ENCODE measurements around the gene FAM53B.

The FAM53B gene

DNA sequence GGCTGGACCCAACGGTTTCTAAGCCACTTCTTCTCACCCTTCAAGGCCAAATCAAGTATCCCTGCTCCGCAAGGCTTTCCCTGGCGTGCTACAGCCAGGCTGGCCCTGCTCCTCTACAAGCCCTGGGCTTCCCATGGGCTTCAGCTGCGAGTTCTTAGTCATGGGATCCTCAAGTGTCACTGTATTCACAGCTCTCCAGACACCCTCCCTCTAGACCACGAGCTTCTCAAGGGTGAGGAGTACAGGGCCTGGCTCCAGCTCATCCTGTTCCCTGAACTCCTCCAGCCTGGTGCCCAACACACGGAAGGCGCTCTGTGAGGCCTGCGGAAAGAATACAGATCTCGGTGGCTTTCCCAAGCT is 38.8 kb downstream of the FAM53B start:
- no peak for DNase-seq (ENCODE audit: low spot score)
- peaks cover 51% of the 10 kb centered on the region for H3K4me1 Mint-ChIP-seq (ENCODE audit: low read depth)
- H3K27me3 Mint-ChIP-seq (ENCODE audit: low read depth): no peaks in the 10 kb centered on the region
- peak overlapping the region; percentile 19 for H3K27ac Mint-ChIP-seq
- H3K4me3 Mint-ChIP-seq: no peak overlapping the region
- H3K9me3 Mint-ChIP-seq: no peaks in the 10 kb centered on the region
- peaks cover 40% of the 10 kb centered on the region for H3K36me3 Mint-ChIP-seq (ENCODE audit: low read depth)

DNA sequence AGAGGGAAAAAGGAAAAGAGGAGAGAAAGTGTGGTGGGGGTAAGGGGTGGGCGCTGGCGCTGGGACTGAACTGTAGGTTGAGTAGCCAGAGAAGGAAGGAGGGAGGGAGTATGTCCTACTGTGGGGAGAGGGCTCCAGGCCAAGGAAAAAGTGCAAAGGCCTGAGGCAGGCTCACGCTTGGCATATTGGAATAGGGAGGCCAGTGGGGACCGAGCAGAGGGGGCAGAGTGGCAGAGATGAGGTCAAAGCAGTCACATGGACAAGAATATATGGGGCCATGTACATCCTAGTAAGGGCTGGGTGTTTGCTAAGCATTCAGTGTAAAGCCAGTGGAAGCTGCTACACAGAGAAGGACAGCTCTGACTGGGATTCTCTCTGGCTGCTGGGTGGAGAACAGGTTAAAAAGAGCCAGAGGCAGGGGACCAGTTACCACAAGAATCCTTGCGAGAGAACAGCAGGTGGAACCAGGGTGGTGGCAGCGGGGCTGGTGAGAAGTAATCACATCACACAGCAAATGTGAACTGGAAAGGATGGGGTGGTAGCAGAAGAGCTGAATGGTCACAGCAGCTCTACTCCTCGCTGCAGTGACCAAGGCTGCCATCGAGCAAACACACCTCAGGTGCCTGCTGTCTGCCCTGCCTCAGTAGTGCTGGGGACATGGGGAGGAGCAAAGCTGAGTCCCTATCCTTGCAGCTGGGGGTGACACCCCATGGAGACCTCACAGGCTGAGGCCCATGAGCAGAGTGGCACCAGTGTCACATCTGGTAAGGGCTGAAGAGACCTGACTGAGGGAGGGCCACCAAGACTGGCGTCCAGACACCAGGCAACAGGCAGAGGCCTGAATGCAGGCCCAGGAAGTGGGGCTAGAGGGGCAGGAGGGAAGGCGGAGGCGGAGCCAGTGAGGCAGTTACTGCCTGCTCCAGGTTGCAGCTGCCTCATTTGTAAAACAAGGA is 39.5 kb downstream of the FAM53B start:
- DNase-seq (ENCODE audit: low spot score): no peak
- peaks cover 51% of the 10 kb centered on the region for H3K4me1 Mint-ChIP-seq (ENCODE audit: low read depth)
- no peaks in the 10 kb centered on the region for H3K9me3 Mint-ChIP-seq
- H3K4me3 Mint-ChIP-seq: no peak overlapping the region
- peak overlapping the region; percentile 83 for H3K27ac Mint-ChIP-seq
- peaks cover 42% of the 10 kb centered on the region for H3K36me3 Mint-ChIP-seq (ENCODE audit: low read depth)
- H3K27me3 Mint-ChIP-seq (ENCODE audit: low read depth): no peaks in the 10 kb centered on the region

DNA sequence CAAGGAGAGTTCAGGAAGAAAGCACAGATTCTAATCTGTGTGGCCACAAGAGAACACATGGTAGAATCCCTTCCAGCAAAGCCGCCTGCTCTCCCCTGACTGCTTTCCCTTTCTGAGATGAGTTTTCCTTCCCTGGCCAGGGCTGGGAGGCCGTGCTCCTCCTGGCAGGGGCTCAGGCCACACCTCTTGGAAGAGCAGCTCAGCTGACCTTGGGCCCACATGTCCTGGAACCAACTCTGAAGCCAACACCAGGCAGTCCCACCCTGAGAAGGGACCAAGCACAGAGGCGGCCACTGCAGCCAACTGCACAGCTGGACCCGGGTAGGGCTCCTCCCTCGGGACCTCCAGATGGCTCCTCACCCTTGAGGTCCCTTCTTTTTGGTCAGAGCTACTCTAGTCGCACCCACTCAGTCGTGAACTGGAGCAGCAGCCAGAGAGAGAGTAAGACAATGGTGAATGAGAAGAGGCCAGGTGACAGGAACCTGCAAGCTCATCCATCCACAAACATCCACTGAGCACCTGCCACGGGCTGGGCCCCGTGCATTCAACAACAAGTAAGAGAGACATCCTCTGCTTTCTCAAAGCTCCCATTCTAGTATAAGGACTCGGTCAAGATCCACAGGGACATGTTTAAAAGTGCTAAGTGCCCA is 40.3 kb downstream of the FAM53B start:
- no peak overlapping the region for H3K4me3 Mint-ChIP-seq
- H3K4me1 Mint-ChIP-seq (ENCODE audit: low read depth): peaks cover 55% of the 10 kb centered on the region
- no peaks in the 10 kb centered on the region for H3K9me3 Mint-ChIP-seq
- no peak for DNase-seq (ENCODE audit: low spot score)
- no peaks in the 10 kb centered on the region for H3K27me3 Mint-ChIP-seq (ENCODE audit: low read depth)
- peaks cover 44% of the 10 kb centered on the region for H3K36me3 Mint-ChIP-seq (ENCODE audit: low read depth)
- H3K27ac Mint-ChIP-seq: peak overlapping the region; percentile 96

DNA sequence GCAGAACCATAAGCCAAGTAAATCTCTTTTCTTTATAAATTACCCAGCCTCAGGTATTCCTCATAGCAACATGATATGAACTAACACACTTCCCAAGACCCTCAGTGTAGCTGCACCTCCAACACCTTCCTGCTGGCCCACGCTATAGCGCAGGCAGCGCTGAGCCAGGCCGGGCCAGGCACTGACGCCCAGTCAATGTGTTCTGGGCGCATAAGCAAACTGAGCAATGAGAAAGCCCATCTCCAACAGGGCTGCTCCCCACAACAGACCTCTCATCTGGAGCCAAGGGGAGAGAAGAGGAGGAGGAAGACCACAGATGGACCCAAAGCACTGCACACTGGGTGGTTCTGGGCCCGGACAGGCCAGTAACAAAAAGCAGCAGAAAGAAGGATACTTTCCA is 40.8 kb downstream of the FAM53B start:
- H3K27ac Mint-ChIP-seq: peak overlapping the region; percentile 96
- no peaks in the 10 kb centered on the region for H3K9me3 Mint-ChIP-seq
- H3K36me3 Mint-ChIP-seq (ENCODE audit: low read depth): peaks cover 50% of the 10 kb centered on the region
- peak overlapping the region; percentile 75 for H3K4me3 Mint-ChIP-seq
- DNase-seq (ENCODE audit: low spot score): no peak
- H3K27me3 Mint-ChIP-seq (ENCODE audit: low read depth): no peaks in the 10 kb centered on the region
- H3K4me1 Mint-ChIP-seq (ENCODE audit: low read depth): peaks cover 60% of the 10 kb centered on the region

DNA sequence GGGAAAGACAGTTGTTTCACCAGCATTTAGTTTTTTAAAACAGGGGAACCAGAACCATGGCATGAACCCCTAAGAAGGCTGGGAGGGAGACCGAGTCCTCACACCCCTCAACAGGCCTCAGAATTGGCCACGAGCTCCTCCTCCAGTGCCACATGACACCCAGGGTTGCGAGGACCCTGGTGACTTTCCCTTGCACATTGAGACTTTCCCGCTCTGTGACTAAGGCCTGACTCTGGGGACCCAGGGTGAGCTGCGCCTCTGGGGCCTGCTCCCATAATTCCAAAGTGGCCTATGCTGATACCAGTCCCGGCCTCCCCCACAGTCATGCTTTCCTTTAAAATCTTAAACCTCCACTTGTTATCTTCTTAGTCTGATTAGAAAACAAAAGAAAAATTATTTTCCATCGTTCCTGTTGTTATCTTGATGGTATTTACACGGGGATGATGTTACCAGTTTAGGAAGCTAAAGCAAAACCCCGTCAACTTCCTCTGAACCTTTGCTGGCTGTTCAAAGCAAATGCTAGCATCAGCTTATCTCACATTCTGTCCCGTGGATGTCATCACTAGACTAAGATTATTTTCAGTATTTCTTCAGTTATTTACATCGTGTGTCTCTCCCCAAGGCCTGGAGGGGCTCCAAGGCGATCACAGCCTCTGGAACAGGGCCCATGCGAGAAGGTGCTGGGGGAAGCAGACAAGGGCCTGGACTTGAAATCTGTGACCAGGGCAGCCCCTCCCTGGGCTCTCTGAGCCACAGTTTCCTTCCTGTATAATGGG is 42.1 kb downstream of the FAM53B start:
- peaks cover 66% of the 10 kb centered on the region for H3K4me1 Mint-ChIP-seq (ENCODE audit: low read depth)
- peak overlapping the region; percentile 96 for H3K27ac Mint-ChIP-seq
- peak overlapping the region; percentile 75 for H3K4me3 Mint-ChIP-seq
- H3K9me3 Mint-ChIP-seq: no peaks in the 10 kb centered on the region
- peaks cover 54% of the 10 kb centered on the region for H3K36me3 Mint-ChIP-seq (ENCODE audit: low read depth)
- no peaks in the 10 kb centered on the region for H3K27me3 Mint-ChIP-seq (ENCODE audit: low read depth)
- DNase-seq (ENCODE audit: low spot score): peak; percentile 68

DNA sequence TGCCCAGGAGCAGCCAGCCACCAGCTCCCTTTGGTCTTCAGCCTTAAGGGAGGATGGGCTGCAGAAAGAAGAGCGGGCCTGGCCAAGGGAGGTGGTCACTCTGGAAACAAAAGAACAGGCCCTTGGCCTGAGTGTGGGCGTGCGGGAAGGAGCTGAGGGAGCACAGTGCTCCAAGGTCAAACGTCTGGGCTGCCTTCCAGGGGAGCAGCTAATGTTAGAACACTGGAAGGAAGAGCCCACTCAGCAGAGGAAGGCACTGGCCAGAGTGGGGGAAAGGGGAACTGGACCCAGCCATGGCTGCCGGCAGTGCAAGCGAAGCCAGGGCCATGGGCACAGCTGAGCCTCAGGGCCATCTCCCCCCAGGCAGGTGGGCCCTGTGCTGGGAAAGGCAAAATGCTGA is 42.7 kb downstream of the FAM53B start:
- Mint-ChIP-seq H3K27ac (peak overlapping the region; percentile 96), H3K27me3 (ENCODE audit: low read depth) (no peaks in the 10 kb centered on the region), H3K4me3 (peak overlapping the region; percentile 36), H3K36me3 (ENCODE audit: low read depth) (peaks cover 52% of the 10 kb centered on the region), H3K9me3 (no peaks in the 10 kb centered on the region), H3K4me1 (ENCODE audit: low read depth) (peaks cover 70% of the 10 kb centered on the region)
- DNase-seq (ENCODE audit: low spot score): no peak

DNA sequence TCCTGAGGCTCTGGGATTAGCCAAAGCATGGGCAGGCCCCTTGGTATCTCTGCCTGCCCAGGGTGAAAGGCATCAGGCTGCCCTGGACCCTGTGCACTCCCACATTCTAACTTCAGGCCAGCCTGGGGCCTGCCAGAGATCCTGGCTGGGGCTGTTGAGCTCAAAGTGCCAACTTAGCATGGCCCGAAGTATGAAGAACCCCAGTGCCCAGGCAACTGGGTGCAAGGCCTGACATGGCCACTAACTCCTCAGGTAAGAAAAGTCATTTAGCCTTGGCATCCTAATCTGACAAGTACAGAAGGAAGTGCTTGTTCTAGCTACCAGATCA is 43.2 kb downstream of the FAM53B start:
- no peaks in the 10 kb centered on the region for H3K9me3 Mint-ChIP-seq
- peak overlapping the region; percentile 36 for H3K4me3 Mint-ChIP-seq
- H3K27me3 Mint-ChIP-seq (ENCODE audit: low read depth): no peaks in the 10 kb centered on the region
- H3K36me3 Mint-ChIP-seq (ENCODE audit: low read depth): peaks cover 49% of the 10 kb centered on the region
- H3K4me1 Mint-ChIP-seq (ENCODE audit: low read depth): peaks cover 72% of the 10 kb centered on the region
- peak overlapping the region; percentile 84 for H3K27ac Mint-ChIP-seq
- DNase-seq (ENCODE audit: low spot score): no peak

DNA sequence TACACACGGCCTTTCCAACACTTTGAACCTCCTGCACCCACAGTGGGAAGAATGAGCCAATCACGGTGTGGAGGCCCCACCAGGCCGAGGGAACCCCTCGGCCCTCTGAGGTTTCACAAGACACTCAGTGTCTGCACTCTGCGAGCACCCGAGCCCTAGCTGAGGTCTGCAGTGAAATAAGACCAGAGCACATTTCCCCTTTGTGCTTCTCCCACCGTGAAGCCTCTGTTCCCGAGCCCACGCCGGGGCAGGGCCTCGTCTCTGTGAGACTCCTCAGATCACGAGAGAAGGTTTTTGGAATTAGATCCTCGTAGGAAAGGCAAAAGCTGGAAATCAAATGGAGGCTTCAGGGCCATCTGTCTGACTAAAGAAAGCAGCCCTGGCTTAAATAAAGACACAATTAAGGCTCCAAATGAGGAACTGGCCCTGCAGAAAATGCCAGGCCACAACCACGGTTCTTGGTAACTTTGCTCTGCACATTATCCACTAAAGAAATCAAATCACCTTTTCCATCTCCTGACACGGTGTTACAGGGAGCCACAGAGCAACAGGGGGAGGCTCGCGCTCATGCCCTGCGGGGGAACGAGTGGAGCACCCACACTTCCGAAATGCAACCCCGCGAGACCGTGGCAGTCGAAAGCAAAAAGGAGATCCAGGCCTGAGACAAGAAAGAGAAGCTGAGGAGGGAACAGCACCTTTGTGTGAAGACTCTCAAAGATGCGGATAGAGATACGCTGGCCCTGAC is 43.7 kb downstream of the FAM53B start:
- H3K27me3 Mint-ChIP-seq (ENCODE audit: low read depth): no peaks in the 10 kb centered on the region
- no peak for DNase-seq (ENCODE audit: low spot score)
- H3K4me3 Mint-ChIP-seq: no peak overlapping the region
- H3K27ac Mint-ChIP-seq: peak overlapping the region; percentile 84
- H3K36me3 Mint-ChIP-seq (ENCODE audit: low read depth): peaks cover 49% of the 10 kb centered on the region
- peaks cover 74% of the 10 kb centered on the region for H3K4me1 Mint-ChIP-seq (ENCODE audit: low read depth)
- no peaks in the 10 kb centered on the region for H3K9me3 Mint-ChIP-seq

DNA sequence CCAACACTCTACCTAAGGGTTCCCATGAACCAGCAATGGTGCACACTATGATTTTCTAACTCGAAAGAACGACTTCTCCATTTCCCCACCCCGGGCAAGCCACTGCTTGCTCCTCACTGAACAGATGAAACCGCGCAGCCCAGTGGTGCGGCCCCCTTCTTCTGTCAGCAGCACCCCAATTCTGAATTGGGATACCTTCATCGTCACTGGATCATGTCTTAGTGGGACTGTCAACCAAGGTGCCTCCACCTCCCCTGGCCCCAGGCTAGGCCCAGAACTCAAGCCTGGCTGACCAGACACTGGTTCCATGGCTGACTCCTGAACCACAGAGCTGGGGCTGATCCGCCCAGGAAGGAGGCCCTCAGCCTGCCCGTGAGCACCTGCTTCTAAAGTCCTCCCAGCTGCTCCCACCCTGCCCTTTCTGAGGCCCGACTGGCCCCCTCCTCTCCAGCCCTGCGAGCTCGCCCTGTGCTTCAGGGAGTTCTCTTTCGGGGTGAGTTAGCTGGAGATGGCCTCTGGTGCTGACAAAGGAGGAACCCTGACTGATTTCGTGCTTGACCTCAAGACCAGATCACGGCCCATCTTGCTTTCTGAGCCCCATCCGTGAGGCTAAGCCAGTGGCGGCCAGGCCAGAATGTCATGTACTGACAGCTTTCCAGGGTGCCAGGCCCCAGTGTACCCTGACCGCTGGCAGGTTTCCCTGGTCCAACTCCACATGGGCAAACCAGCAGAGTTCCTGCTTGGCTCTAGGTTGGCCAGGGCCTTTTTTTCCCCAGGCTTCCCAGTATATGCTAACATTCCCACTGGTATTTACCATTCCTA is 44.5 kb downstream of the FAM53B start:
- DNase-seq (ENCODE audit: low spot score): no peak
- Mint-ChIP-seq H3K36me3 (ENCODE audit: low read depth) (peaks cover 53% of the 10 kb centered on the region), H3K27me3 (ENCODE audit: low read depth) (no peaks in the 10 kb centered on the region), H3K9me3 (no peaks in the 10 kb centered on the region), H3K4me1 (ENCODE audit: low read depth) (peaks cover 76% of the 10 kb centered on the region), H3K27ac (peak overlapping the region; percentile 59), H3K4me3 (no peak overlapping the region)

DNA sequence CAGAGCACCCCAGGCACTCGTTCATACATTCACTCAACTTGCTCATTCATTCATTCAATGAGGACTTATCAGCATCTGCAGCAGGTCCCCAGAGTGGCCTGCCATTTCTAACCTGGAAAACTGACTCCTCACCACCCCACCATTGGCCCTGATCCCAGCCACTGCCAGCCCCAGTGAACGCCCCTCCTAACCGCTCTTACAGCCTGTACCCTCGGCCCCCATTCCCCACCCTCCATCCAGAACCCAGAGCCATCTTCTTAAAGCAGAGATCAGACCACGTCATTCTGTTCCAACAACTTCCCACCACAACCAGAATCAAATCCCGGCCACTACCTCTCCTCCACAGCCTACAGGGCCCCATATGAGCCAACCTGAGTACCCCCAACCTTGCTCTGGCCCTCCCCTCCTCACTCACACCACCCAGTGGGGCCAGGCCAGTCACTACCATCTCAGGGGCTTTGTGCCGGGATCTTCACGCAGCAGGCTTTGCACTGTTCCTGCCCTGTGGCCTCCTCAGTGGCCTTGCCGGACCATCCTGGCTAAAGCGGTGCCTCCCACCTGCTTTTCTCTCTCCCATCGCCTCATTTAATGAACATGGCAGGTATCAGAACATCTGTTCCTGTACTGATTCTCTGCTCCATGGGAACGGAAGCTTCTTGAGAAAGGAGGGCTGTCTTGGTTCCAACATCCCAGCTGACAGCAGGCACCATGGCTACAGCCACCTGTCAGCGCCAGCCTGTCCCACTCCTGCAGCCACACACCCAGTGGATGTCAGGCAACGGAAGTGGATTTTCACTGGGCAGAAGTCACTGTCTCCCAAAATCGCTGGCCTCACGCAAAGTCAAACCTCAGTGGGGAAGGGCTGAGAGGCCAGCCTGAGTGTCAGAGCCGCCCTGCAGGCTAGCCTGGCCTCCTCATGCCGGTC is 45.4 kb downstream of the FAM53B start:
- Mint-ChIP-seq H3K4me3 (peak overlapping the region; percentile 16), H3K9me3 (no peaks in the 10 kb centered on the region), H3K27ac (peak overlapping the region; percentile 91), H3K36me3 (ENCODE audit: low read depth) (peaks cover 56% of the 10 kb centered on the region), H3K27me3 (ENCODE audit: low read depth) (no peaks in the 10 kb centered on the region), H3K4me1 (ENCODE audit: low read depth) (peaks cover 74% of the 10 kb centered on the region)
- DNase-seq (ENCODE audit: low spot score): no peak

DNA sequence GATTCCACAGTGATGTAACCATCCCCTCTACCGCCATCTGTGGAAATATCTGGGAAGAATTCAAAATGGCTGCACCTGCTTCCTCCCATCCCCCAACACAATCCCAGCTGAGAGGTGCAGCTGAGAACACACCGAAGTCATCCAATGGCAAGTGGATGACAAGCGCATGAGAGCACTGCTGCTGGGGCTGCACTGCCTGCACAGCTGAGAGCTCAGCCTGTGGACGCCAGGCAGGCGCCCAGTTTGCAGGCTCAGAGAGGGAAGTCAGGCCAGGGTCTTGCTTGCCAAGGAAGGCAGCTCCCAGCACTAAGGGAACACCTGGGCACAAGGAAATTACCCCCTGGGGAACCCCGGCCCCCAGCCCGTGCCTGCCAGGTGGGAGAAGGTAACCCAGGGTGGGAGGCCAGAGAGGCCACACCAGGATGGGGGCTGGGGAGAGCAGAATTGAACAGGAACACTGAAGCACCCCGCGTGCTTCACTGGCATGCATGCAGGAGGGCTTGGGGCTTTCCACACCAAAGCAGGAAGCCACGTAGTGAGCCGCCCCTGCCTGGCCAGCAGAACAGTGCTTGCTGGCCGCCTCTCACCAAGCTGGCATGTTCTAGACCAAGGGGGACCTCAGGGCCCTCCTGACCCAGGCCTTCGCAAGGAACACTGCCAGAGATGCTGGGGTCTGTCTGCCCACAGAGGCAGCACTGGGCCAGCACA is 46.2 kb downstream of the FAM53B start:
- Mint-ChIP-seq H3K4me3 (peak overlapping the region; percentile 67), H3K36me3 (ENCODE audit: low read depth) (peaks cover 59% of the 10 kb centered on the region), H3K9me3 (no peaks in the 10 kb centered on the region), H3K4me1 (ENCODE audit: low read depth) (peaks cover 72% of the 10 kb centered on the region), H3K27me3 (ENCODE audit: low read depth) (no peaks in the 10 kb centered on the region), H3K27ac (peak overlapping the region; percentile 91)
- DNase-seq (ENCODE audit: low spot score): peak; percentile 39

DNA sequence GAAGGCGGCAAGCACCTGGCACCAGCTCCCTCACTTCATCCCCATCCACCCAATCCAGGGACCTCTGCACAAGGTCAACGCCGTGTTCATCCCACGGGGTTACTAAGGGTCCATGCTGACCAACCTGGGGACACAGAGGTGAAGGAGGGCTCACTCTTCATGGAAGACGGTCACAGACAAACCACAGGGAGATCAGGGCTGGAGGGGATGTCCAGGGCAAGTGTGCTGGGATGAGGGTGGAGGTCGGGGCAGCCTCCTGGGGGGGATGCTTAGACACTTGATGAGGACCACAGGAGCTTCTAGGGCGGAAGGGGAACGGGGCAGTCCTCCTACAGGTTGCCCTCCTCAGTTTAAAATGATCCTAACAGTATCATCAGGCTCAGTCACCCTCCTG is 46.7 kb downstream of the FAM53B start:
- peaks cover 54% of the 10 kb centered on the region for H3K36me3 Mint-ChIP-seq (ENCODE audit: low read depth)
- peak overlapping the region; percentile 67 for H3K4me3 Mint-ChIP-seq
- no peak for DNase-seq (ENCODE audit: low spot score)
- peak overlapping the region; percentile 91 for H3K27ac Mint-ChIP-seq
- H3K27me3 Mint-ChIP-seq (ENCODE audit: low read depth): no peaks in the 10 kb centered on the region
- no peaks in the 10 kb centered on the region for H3K9me3 Mint-ChIP-seq
- H3K4me1 Mint-ChIP-seq (ENCODE audit: low read depth): peaks cover 66% of the 10 kb centered on the region
